GM19395 (cell line): ENCODE data around the gene MGA.

ENCODE experiments used
- ATAC-seq: cut with Tn5 transposase; IDR thresholded peaks from one replicate; pipeline ENCODE4 v1.9.1; 2021; ENCODE audit warnings: mild to moderate bottlenecking, moderate library complexity; ENCODE audit not compliant: unreplicated experiment

MGA gene

GRCh38 chr15:41780266-41780665 is 120.1 kb downstream of the MGA start:
- ATAC-seq = no peak

- no peak for ATAC-seq
These were observed 120.5 kb downstream of the MGA start for GRCh38 chr15:41780727-41781126.

DNA sequence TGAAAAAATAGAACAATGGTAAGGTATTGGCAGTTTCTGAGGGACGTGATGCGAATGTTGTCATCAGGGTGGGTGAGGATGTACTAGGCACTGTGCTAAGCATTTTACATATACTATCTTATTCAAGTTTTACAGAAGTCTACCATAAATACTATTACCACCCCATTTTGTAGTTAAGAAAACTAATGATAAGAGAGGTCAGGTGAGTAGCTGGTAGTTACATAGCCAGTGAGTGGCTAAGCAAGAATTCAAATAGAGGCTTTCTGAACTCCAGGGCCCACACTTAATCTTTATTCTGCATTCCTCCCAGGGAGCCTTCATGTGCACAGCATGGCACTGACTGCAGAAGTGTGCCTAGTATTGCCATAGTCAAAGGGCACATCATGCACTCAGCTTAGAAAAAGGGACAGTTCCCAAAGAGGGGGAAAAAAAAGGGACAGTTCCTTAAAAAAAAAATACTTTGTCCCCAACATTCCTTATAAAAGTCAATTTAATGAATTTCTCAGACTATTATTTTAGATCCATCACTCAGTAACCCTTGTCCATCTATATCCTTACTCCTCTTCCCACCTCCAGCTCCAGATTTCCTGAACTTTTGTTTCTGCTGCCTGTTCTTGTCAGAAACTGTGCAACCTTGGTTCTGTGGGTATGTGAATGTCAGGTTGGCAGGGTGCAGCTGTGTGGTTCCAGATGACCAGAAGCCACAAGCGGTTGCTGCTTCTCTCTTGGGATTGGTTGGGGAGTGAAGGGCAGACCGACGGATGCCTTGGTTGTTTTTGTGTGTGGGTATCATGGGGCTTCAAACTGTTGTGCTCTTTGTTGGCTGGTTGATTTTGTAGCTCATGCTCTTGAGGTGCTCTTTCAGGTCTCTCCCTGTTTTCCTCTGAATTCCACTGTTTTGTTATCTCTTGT is 122.4 kb downstream of the MGA start:
- no peak for ATAC-seq

DNA sequence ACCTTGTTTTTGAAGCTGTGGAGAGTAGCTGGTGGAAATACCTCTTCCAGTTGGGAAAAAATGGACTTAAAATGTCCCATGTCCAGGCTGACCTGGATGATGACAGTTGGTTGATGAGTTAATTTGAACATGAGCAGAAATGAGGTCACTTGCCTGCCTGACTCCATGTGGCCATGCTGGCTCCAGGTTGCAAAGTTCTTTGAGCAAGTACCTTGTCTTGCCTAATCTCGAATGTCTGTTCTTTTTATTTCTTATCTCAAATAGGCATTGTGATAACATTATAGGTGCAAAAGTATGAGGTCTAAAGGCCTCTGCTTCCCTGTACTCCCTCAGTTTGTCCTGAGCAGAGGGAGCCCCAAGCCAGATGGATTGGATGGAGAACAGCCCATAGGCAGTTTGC is 123.1 kb downstream of the MGA start:
- no peak for ATAC-seq

- ATAC-seq = no peak
These were observed 128.1 kb downstream of the MGA start for GRCh38 chr15:41788262-41788661.

- ATAC-seq = no peak
These were observed 129.0 kb downstream of the MGA start for GRCh38 chr15:41789236-41789635.

- ATAC-seq = no peak
These were observed 129.5 kb downstream of the MGA start for GRCh38 chr15:41789662-41790061.

GRCh38 chr15:41790169-41790568 is 130.0 kb downstream of the MGA start:
- ATAC-seq = no peak

- ATAC-seq = no peak
These were observed 130.7 kb downstream of the MGA start for GRCh38 chr15:41790756-41791546.

DNA sequence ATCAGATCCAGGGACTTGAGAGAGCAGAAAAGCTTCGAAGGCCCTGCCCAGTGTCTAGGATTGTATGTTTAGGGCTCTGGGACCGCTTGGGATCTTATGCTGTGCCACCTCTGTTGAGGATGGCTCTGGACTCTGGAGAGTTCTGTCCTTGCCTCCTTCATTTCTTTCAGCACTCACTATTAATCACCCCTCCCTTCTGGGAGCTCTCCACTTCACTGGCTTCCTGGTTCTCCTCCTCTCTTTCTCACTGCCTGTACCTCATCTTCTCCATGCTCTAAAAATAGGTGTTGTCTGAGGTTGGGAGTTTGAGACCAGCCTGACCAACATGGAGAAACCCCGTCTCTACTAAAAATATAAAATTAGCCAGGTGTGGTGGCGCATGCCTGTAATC is 131.3 kb downstream of the MGA start:
- ATAC-seq = no peak

GRCh38 chr15:41792000-41792637 is 131.9 kb downstream of the MGA start:
- no peak for ATAC-seq

DNA sequence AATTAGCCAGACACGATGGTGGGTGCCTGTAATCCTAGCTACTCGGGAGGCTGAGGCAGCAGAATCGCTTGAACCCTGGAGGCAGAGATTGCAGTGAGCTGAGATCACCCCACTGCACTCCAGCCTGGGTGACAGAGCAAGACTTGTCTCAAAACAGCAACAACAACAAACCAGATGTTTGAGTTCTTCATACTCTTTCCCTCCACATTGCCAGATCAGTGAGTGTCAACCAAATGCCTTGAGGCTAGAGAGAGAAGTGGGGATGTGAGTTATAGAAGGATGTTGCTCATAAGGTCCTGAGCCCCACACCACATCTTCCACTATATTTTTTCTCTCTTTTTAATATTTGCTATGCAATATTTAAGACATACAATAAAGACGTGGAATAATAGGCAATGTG is 133.9 kb downstream of the MGA start:
- ATAC-seq = no peak

GRCh38 chr15:41795996-41796856 is 136.0 kb downstream of the MGA start:
- ATAC-seq = no peak

- no peak for ATAC-seq
These were observed 137.2 kb downstream of the MGA start for GRCh38 chr15:41797201-41797944.

GRCh38 chr15:41798607-41799487 is 138.6 kb downstream of the MGA start:
- no peak for ATAC-seq

- no peak for ATAC-seq
These were observed 139.2 kb downstream of the MGA start for GRCh38 chr15:41799488-41799805.

DNA sequence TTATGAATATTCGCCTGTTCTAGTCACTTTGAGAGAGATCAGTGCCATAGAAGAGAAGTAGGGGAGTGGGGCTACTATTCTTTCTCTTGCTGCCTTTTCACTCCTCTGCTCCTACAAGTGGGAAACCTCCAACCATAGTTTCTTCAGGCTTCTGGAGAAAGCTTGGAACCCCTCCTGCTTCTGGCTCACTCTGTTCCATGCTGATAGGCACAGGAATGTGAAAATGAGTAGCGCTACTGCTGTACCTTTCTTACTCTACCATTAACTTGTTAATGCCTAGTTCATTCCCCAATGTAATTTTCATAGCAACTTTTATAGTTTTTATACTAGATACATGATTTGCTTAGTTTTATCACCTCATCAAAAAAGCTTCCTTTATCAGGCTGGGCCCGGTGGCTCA is 141.0 kb downstream of the MGA start:
- ATAC-seq = no peak

DNA sequence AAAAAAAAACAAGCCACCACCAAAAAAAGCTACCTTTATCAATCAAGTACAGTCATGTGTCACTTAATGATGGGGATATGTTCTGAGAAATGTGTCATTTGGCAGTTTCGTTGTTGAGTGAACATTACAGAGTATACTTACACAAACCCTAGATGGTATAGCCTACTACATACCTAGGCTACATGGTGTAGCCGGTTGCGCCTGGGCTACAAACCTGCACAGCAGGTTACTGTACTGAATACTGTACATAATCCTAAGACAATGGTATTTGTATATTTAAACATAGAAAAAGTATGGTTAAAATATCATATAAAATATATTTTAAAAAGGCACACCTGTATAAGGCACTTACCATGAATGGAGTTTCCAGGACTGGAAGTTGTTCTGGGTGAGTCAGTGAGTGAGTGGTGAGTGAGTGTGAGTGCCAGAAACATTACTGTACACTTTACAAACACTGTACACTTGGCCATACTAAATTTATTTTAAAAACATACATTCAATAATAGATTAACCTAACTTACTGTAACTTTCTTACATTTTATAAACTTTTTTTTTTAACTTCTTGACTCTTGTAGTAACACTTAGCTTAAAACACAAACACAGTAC is 141.7 kb downstream of the MGA start:
- no peak for ATAC-seq

- no peak for ATAC-seq
These were observed 144.2 kb downstream of the MGA start for GRCh38 chr15:41804361-41804760.
